ENCODE measurements around the gene GPC5. TPM values are rescaled to one million over a fixed set of nuclear protein-coding genes. Genes with fewer than 3 reads are reported as not detected.

Gene GPC5
- polyA plus RNA-seq, 6 donors from 2014 or later = 0.30 to 1.0 (median 0.40) TPM; not detected in 3

GRCh38 chr13:92317066-92317465, 918.6 kb downstream of the GPC5 start:
- Mint-ChIP-seq H3K9me3 (peaks cover 0 to 14% (median 3%) of the 10 kb centered on the region in 7 donors), H3K4me3 (no peak overlapping the region), H3K27me3 (no peaks in the 10 kb centered on the region), H3K36me3 (no peaks in the 10 kb centered on the region), H3K27ac (no peak overlapping the region), H3K4me1 (no peaks in the 10 kb centered on the region)
- ATAC-seq (ENCODE audit: low read depth in 2 of 2) = no peak
- no peak for DNase-seq

- no peaks in the 10 kb centered on the region for H3K4me1 Mint-ChIP-seq
These were observed 921.9 kb downstream of the GPC5 start for GRCh38 chr13:92320323-92320722.

GRCh38 chr13:92321174-92321573, 922.8 kb downstream of the GPC5 start:
- ATAC-seq (ENCODE audit: low read depth in 2 of 2) = no peak
- Mint-ChIP-seq H3K9me3 (peaks cover 0 to 3% (median 0%) of the 10 kb centered on the region in 7 donors), H3K4me3 (no peak overlapping the region), H3K4me1 (no peaks in the 10 kb centered on the region), H3K27me3 (no peaks in the 10 kb centered on the region), H3K36me3 (no peaks in the 10 kb centered on the region), H3K27ac (no peak overlapping the region)
- no peak for DNase-seq

More at GRCh38 chr13:92320323-92320722, 921.9 kb downstream of the GPC5 start:
- Mint-ChIP-seq H3K4me3 (no peak overlapping the region), H3K27me3 (no peaks in the 10 kb centered on the region), H3K9me3 (peaks cover 0 to 3% (median 0%) of the 10 kb centered on the region in 7 donors), H3K27ac (no peak overlapping the region), H3K36me3 (no peaks in the 10 kb centered on the region)
- DNase-seq (no peak), ATAC-seq (ENCODE audit: low read depth in 2 of 2) (no peak)

GRCh38 chr13:92345627-92346026, 947.2 kb downstream of the GPC5 start:
- no peaks in the 10 kb centered on the region for H3K4me1 Mint-ChIP-seq

GRCh38 chr13:92346046-92346445, 947.6 kb downstream of the GPC5 start:
- peaks cover 0 to 12% (median 2%) of the 10 kb centered on the region in 7 donors for H3K9me3 Mint-ChIP-seq
- H3K4me3 Mint-ChIP-seq = no peak overlapping the region
- DNase-seq = no peak
- no peaks in the 10 kb centered on the region for H3K36me3 Mint-ChIP-seq
- ATAC-seq (ENCODE audit: low read depth in 2 of 2) = no peak
- no peaks in the 10 kb centered on the region for H3K27me3 Mint-ChIP-seq
- no peaks in the 10 kb centered on the region for H3K4me1 Mint-ChIP-seq
- no peak overlapping the region for H3K27ac Mint-ChIP-seq

More at GRCh38 chr13:92345627-92346026, 947.2 kb downstream of the GPC5 start:
- no peak overlapping the region for H3K27ac Mint-ChIP-seq
- H3K9me3 Mint-ChIP-seq = peaks cover 0 to 12% (median 2%) of the 10 kb centered on the region in 7 donors
- no peak for ATAC-seq (ENCODE audit: low read depth in 2 of 2)
- H3K27me3 Mint-ChIP-seq = no peaks in the 10 kb centered on the region
- H3K36me3 Mint-ChIP-seq = no peaks in the 10 kb centered on the region
- DNase-seq = no peak
- no peak overlapping the region for H3K4me3 Mint-ChIP-seq

GRCh38 chr13:92354583-92354982, 956.2 kb downstream of the GPC5 start:
- no peak overlapping the region for H3K27ac Mint-ChIP-seq
- H3K9me3 Mint-ChIP-seq = peaks cover 5 to 29% (median 16%) of the 10 kb centered on the region in 7 donors
- DNase-seq = no peak
- no peak overlapping the region for H3K4me3 Mint-ChIP-seq
- ATAC-seq (ENCODE audit: low read depth in 2 of 2) = no peak
- no peaks in the 10 kb centered on the region for H3K4me1 Mint-ChIP-seq
- H3K36me3 Mint-ChIP-seq = no peaks in the 10 kb centered on the region
- no peaks in the 10 kb centered on the region for H3K27me3 Mint-ChIP-seq

- ATAC-seq (ENCODE audit: low read depth in 2 of 2) (no peak), DNase-seq (no peak)
- Mint-ChIP-seq H3K4me1 (no peaks in the 10 kb centered on the region), H3K4me3 (no peak overlapping the region), H3K36me3 (no peaks in the 10 kb centered on the region), H3K9me3 (peaks cover 6 to 30% (median 18%) of the 10 kb centered on the region in 7 donors), H3K27ac (no peak overlapping the region), H3K27me3 (no peaks in the 10 kb centered on the region)
These were observed 956.8 kb downstream of the GPC5 start for GRCh38 chr13:92355213-92355612.

GRCh38 chr13:92362717-92363116, 964.3 kb downstream of the GPC5 start:
- H3K36me3 Mint-ChIP-seq = no peaks in the 10 kb centered on the region
- no peaks in the 10 kb centered on the region for H3K27me3 Mint-ChIP-seq
- peaks cover 2 to 38% (median 10%) of the 10 kb centered on the region in 7 donors for H3K9me3 Mint-ChIP-seq
- H3K4me1 Mint-ChIP-seq = no peaks in the 10 kb centered on the region
- no peak overlapping the region for H3K4me3 Mint-ChIP-seq
- H3K27ac Mint-ChIP-seq = no peak overlapping the region
- no peak for DNase-seq
- ATAC-seq (ENCODE audit: low read depth in 2 of 2) = no peak

GRCh38 chr13:92365904-92366303, 967.5 kb downstream of the GPC5 start:
- peaks cover 0 to 25% (median 2%) of the 10 kb centered on the region in 7 donors for H3K9me3 Mint-ChIP-seq
- no peak overlapping the region for H3K4me3 Mint-ChIP-seq
- no peaks in the 10 kb centered on the region for H3K27me3 Mint-ChIP-seq
- H3K4me1 Mint-ChIP-seq = no peaks in the 10 kb centered on the region
- H3K27ac Mint-ChIP-seq = no peak overlapping the region
- H3K36me3 Mint-ChIP-seq = no peaks in the 10 kb centered on the region
- DNase-seq (no peak), ATAC-seq (ENCODE audit: low read depth in 2 of 2) (no peak)

- no peak overlapping the region for H3K27ac Mint-ChIP-seq
- no peaks in the 10 kb centered on the region for H3K4me1 Mint-ChIP-seq
- DNase-seq (no peak), ATAC-seq (ENCODE audit: low read depth in 2 of 2) (no peak)
- peaks cover 0 to 15% (median 6%) of the 10 kb centered on the region in 7 donors for H3K9me3 Mint-ChIP-seq
- H3K27me3 Mint-ChIP-seq = no peaks in the 10 kb centered on the region
- H3K36me3 Mint-ChIP-seq = no peaks in the 10 kb centered on the region
- H3K4me3 Mint-ChIP-seq = no peak overlapping the region
These were observed 979.0 kb downstream of the GPC5 start for GRCh38 chr13:92377396-92377795.

- Mint-ChIP-seq H3K27me3 (no peaks in the 10 kb centered on the region), H3K4me3 (no peak overlapping the region), H3K9me3 (peaks cover 0 to 15% (median 6%) of the 10 kb centered on the region in 7 donors), H3K4me1 (no peaks in the 10 kb centered on the region), H3K27ac (no peak overlapping the region), H3K36me3 (no peaks in the 10 kb centered on the region)
- DNase-seq (no peak), ATAC-seq (ENCODE audit: low read depth in 2 of 2) (no peak)
These were observed 981.0 kb downstream of the GPC5 start for GRCh38 chr13:92379371-92379770.

GRCh38 chr13:92384410-92384809, 986.0 kb downstream of the GPC5 start:
- H3K4me1 Mint-ChIP-seq = no peaks in the 10 kb centered on the region
- DNase-seq = no peak
- no peak for ATAC-seq (ENCODE audit: low read depth in 2 of 2)
- no peak overlapping the region for H3K4me3 Mint-ChIP-seq
- no peaks in the 10 kb centered on the region for H3K27me3 Mint-ChIP-seq
- H3K27ac Mint-ChIP-seq = no peak overlapping the region
- no peaks in the 10 kb centered on the region for H3K36me3 Mint-ChIP-seq
- peaks cover 0 to 3% (median 2%) of the 10 kb centered on the region in 7 donors for H3K9me3 Mint-ChIP-seq

- no peaks in the 10 kb centered on the region for H3K27me3 Mint-ChIP-seq
- ATAC-seq (ENCODE audit: low read depth in 2 of 2) (no peak), DNase-seq (no peak)
- peaks cover 0 to 2% (median 0%) of the 10 kb centered on the region in 7 donors for H3K9me3 Mint-ChIP-seq
- H3K27ac Mint-ChIP-seq = no peak overlapping the region
- H3K4me3 Mint-ChIP-seq = no peak overlapping the region
- H3K4me1 Mint-ChIP-seq = no peaks in the 10 kb centered on the region
- no peaks in the 10 kb centered on the region for H3K36me3 Mint-ChIP-seq
These were observed 988.8 kb downstream of the GPC5 start for GRCh38 chr13:92387245-92387644.

- no peaks in the 10 kb centered on the region for H3K36me3 Mint-ChIP-seq
- H3K4me1 Mint-ChIP-seq = no peaks in the 10 kb centered on the region
- ATAC-seq (ENCODE audit: low read depth in 2 of 2) (no peak), DNase-seq (no peak)
- H3K4me3 Mint-ChIP-seq = no peak overlapping the region
- no peak overlapping the region for H3K27ac Mint-ChIP-seq
- peaks cover 0 to 4% (median 0%) of the 10 kb centered on the region in 7 donors for H3K9me3 Mint-ChIP-seq
- no peaks in the 10 kb centered on the region for H3K27me3 Mint-ChIP-seq
These were observed 991.8 kb downstream of the GPC5 start for GRCh38 chr13:92390217-92390616.

- H3K4me3 Mint-ChIP-seq = no peak overlapping the region
- no peak overlapping the region for H3K27ac Mint-ChIP-seq
- no peak for DNase-seq
- H3K36me3 Mint-ChIP-seq = no peaks in the 10 kb centered on the region
- no peaks in the 10 kb centered on the region for H3K4me1 Mint-ChIP-seq
- H3K27me3 Mint-ChIP-seq = no peaks in the 10 kb centered on the region
- no peak for ATAC-seq (ENCODE audit: low read depth in 2 of 2)
- peaks cover 0 to 8% (median 4%) of the 10 kb centered on the region in 7 donors for H3K9me3 Mint-ChIP-seq
These were observed 1005.2 kb downstream of the GPC5 start for GRCh38 chr13:92403606-92404005.
